MM.1S (cell line): ENCODE measurements around the gene ZNF208.

Experiments used
- DNase-seq: peaks from one replicate; pipeline ENCODE4 v3.0.0-alpha.2; 2015
- H2AFZ ChIP-seq: fragments of 300-600 bp; sonication (generic); 2 replicates; pipeline ENCODE4 v1.6.0; 2016; ENCODE audit warnings: antibody characterized with exemption, low read length
- H3F3A ChIP-seq: fragments of 300-600 bp; sonication (generic); 2 replicates; pipeline ENCODE4 v1.6.1; 2016; ENCODE audit warnings: mild to moderate bottlenecking, antibody characterized with exemption, low read length, moderate library complexity, mixed read lengths; ENCODE audit not compliant: insufficient read depth
- H3K27ac ChIP-seq: fragments of 300-600 bp; sonication (generic); 2 replicates; pipeline ENCODE4 v1.5.1; 2016; ENCODE audit warnings: mild to moderate bottlenecking, low read length
- H3K27me3 ChIP-seq: fragments of 300-600 bp; sonication (generic); replicated peaks from 2 replicates; pipeline ENCODE4 v1.6.0; 2016; ENCODE audit warnings: low read length; ENCODE audit not compliant: insufficient read depth
- H3K36me3 ChIP-seq: fragments of 300-600 bp; sonication (generic); replicated peaks from 2 replicates; pipeline ENCODE4 v1.6.1; 2016; ENCODE audit warnings: mild to moderate bottlenecking, low read length, mixed read lengths; ENCODE audit not compliant: insufficient read depth
- H3K4me1 ChIP-seq: fragments of 300-600 bp; sonication (generic); 2 replicates; pipeline ENCODE4 v1.6.1; 2016; ENCODE audit warnings: low read length, mixed read lengths
- H3K4me2 ChIP-seq: fragments of 300-600 bp; sonication (generic); 2 replicates; pipeline ENCODE4 v1.6.0; 2016; ENCODE audit warnings: low read depth, low read length
- H3K4me3 ChIP-seq: fragments of 300-600 bp; sonication (generic); 2 replicates; pipeline ENCODE4 v1.5.1; 2016; ENCODE audit warnings: low read length, mixed read lengths
- H3K79me2 ChIP-seq: fragments of 300-600 bp; sonication (generic); 2 replicates; pipeline ENCODE4 v1.6.1; 2016; ENCODE audit warnings: mixed run types, low read length, mixed read lengths
- H3K9ac ChIP-seq: fragments of 300-600 bp; sonication (generic); 2 replicates; pipeline ENCODE4 v1.6.1; 2016; ENCODE audit warnings: low read length, mixed read lengths
- H3K9me2 ChIP-seq: fragments of 300-600 bp; sonication (generic); replicated peaks from 2 replicates; pipeline ENCODE4 v1.6.1; 2016; ENCODE audit warnings: mild to moderate bottlenecking, low read length, mixed read lengths; ENCODE audit not compliant: insufficient read depth
- H3K9me3 ChIP-seq: fragments of 300-600 bp; sonication (generic); replicated peaks from 2 replicates; pipeline ENCODE4 v1.6.1; 2016; ENCODE audit warnings: mild to moderate bottlenecking, low read length, mixed read lengths; ENCODE audit not compliant: insufficient read depth
- H4K20me1 ChIP-seq: fragments of 300-600 bp; sonication (generic); 2 replicates; pipeline ENCODE4 v1.6.1; 2016; ENCODE audit warnings: mild to moderate bottlenecking, low read length, moderate library complexity, mixed read lengths; ENCODE audit not compliant: insufficient read depth
- CTCF ChIP-seq: fragments of 300-600 bp; sonication (generic); IDR thresholded peaks from 2 replicates; pipeline ENCODE4 v1.5.1; 2016; ENCODE audit warnings: antibody characterized with exemption, low read length, mixed read lengths
- EZH2 ChIP-seq: fragments of 300-600 bp; sonication (generic); optimal IDR thresholded peaks from 2 replicates; pipeline ENCODE3; 2017; ENCODE audit warnings: low read depth, mild to moderate bottlenecking, antibody characterized with exemption, low read length, mixed read lengths
- EZH2phosphoT487 ChIP-seq: fragments of 300-600 bp; sonication (generic); IDR thresholded peaks from 2 replicates; pipeline ENCODE4 v1.6.1; 2018; ENCODE audit warnings: antibody characterized with exemption, low read length

Gene ZNF208

GRCh38 chr19:21912654-21913053 is 98.1 kb downstream of the ZNF208 start:
- no peaks in the 10 kb centered on the region for H3K36me3 ChIP-seq
- no peaks in the 10 kb centered on the region for H3K9me3 ChIP-seq
- no peak for DNase-seq

DNA sequence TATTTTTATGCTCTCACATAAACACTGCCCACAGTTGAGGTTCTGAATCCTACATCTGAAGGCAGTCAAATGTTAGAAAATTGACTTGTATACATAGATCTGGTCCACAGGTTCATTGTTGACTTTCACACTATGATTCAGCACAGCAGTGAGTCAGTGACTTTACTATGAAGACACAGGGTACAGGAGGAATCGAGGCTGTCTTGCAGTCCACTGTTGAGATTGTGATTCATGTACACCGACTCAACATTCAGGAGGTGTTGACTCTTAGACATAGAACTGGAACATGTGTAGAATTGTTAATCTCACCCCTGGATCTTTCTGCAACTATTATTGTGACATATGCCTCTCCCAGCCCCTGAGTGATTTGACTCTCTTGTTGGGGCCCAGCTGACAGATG is 100.4 kb downstream of the ZNF208 start:
- H4K20me1 ChIP-seq: no peaks in the 10 kb centered on the region
- no peak overlapping the region for H3K4me3 ChIP-seq
- no peaks in the 10 kb centered on the region for H3K79me2 ChIP-seq
- no peaks in the 10 kb centered on the region for H3K27me3 ChIP-seq
- H3K36me3 ChIP-seq: no peaks in the 10 kb centered on the region
- no peak overlapping the region for H3K4me2 ChIP-seq
- H3K9ac ChIP-seq: no peak overlapping the region
- H3K27ac ChIP-seq: no peak overlapping the region
- H3K9me3 ChIP-seq: no peaks in the 10 kb centered on the region
- H3K4me1 ChIP-seq: no peaks in the 10 kb centered on the region
- no peak for DNase-seq
- no peak for TF ChIP-seq EZH2phosphoT487
- no peak for TF ChIP-seq EZH2
- TF ChIP-seq CTCF: no peak
- H3K9me2 ChIP-seq: no peaks in the 10 kb centered on the region
- H2AFZ ChIP-seq: no peak overlapping the region
- H3F3A ChIP-seq: no peaks in the 10 kb centered on the region

More at GRCh38 chr19:21912654-21913053, 98.1 kb downstream of the ZNF208 start:
- H3K9ac ChIP-seq: no peak overlapping the region
- H3K27me3 ChIP-seq: no peaks in the 10 kb centered on the region
- H3K27ac ChIP-seq: no peak overlapping the region
- H3K9me2 ChIP-seq: no peaks in the 10 kb centered on the region
- no peak overlapping the region for H3K4me3 ChIP-seq
- H3K4me2 ChIP-seq: no peak overlapping the region
- H3F3A ChIP-seq: no peaks in the 10 kb centered on the region
- TF ChIP-seq EZH2 (no peak), EZH2phosphoT487 (no peak), CTCF (no peak)
- H2AFZ ChIP-seq: no peak overlapping the region
- no peaks in the 10 kb centered on the region for H4K20me1 ChIP-seq
- H3K4me1 ChIP-seq: no peaks in the 10 kb centered on the region
- H3K79me2 ChIP-seq: no peaks in the 10 kb centered on the region

DNA sequence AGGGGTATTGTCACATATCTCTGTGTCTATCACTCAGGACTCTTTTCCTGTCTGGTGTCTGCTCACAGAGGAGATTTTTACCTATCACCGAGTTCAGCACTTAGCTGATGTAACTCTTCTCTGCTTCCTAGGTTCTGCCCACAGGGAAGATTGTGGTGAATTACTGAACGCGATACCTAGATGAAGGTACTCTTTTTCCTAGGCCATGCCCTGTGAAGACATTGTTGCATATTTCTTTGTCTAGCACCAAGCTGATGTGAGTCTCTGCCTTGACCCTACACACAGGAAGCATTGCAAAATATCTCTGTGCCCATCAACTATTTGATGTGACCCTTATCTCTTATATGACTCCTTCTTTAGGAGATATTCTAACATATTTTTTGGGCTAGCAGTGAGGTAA is 102.7 kb downstream of the ZNF208 start:
- Histone ChIP-seq H3K9me3 (no peaks in the 10 kb centered on the region), H3K27ac (no peak overlapping the region), H3K9ac (no peak overlapping the region), H3K27me3 (no peaks in the 10 kb centered on the region), H3K36me3 (no peaks in the 10 kb centered on the region), H3K9me2 (no peaks in the 10 kb centered on the region), H4K20me1 (no peaks in the 10 kb centered on the region), H3K4me3 (no peak overlapping the region), H3K79me2 (no peaks in the 10 kb centered on the region), H3F3A (no peaks in the 10 kb centered on the region), H2AFZ (no peak overlapping the region), H3K4me1 (no peaks in the 10 kb centered on the region), H3K4me2 (no peak overlapping the region)
- no peak for DNase-seq
- TF ChIP-seq CTCF (no peak), EZH2 (no peak), EZH2phosphoT487 (no peak)
